HG03378 (cell line): ENCODE results near the gene BCL7A.
A peak's percentile ranks its signal among the peaks of the same experiment; 100 is the strongest.
"Not testable (repeated sequence)": the region's sequence is repeated elsewhere in the genome, so short reads cannot be mapped to it uniquely, and the experiment has no call there.

Experiments used
- ATAC-seq: cut with Tn5 transposase; IDR thresholded peaks from one replicate; pipeline ENCODE4 v1.9.1; 2021; ENCODE audit warnings: mild to moderate bottlenecking, moderate library complexity; ENCODE audit not compliant: unreplicated experiment

The BCL7A gene

DNA sequence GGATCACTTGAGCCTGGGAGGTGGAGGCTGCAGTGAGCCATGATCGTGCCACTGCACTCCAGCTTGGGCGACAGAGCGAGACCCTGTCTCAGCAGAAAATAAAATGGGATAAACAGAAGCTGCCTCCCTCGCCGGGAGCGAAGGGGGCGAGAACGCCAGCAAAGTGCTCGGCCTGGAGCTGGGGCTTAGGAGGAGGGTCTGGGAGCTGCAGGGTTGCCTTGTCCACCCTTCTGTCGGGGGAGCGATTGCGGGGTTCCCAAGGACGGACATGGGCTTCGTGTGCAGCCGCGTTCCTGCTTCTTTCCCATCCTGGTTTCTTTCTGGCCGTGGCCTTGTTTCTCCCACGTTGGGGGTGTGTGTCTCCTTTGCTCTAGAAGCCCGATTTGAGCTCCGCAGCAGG is 29.0 kb downstream of the BCL7A start:
- no peak for ATAC-seq

DNA sequence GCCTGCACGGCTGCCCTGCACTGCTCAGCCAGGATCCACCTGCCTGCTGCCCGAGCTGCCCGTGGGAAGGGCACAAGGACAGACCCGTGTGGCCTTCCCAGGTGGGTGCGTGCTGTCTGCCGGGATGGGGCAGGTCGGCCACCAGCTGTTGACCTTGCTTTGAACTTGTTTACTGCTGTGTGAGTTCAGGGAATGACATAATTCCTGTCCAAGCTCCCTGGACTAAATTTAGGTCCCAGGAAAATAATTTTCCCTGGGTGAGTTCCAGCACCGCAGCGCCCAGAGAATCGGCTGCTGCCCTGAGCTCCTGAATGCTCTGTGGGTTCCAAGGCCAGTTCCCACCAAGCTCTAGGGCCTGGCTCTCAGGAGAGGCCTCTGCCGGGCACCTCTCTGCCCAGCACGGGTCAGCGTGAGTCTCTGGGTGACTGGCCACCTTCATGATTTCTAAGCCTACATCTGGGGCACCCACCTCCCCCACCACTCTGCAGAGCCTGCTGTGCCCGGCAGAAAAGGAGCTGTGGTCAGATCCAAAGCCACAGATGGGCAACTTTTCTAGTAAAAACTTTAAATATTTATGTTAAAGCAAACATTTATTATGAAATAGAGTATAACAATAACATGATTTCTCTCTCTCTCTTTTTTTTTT is 29.7 kb downstream of the BCL7A start:
- ATAC-seq: no peak

DNA sequence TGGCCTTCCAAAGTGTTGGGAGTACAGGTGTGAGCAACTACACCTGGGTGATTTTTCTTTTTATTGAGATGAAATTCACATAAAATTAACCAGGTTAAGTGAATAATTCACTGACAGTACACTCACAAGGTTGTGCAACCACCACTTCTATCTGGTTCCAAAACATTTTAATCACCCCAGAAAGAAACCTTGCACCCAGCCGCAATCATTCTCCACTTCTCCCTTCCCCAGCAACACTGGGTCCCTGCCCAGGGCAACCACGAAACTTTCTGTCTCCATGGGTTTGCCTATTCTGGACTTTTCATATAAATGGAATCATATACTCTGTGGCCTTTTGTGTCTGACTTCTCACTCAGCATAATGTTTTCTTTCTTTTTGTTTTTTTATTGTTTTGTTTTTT is 30.6 kb downstream of the BCL7A start:
- ATAC-seq: no peak

DNA sequence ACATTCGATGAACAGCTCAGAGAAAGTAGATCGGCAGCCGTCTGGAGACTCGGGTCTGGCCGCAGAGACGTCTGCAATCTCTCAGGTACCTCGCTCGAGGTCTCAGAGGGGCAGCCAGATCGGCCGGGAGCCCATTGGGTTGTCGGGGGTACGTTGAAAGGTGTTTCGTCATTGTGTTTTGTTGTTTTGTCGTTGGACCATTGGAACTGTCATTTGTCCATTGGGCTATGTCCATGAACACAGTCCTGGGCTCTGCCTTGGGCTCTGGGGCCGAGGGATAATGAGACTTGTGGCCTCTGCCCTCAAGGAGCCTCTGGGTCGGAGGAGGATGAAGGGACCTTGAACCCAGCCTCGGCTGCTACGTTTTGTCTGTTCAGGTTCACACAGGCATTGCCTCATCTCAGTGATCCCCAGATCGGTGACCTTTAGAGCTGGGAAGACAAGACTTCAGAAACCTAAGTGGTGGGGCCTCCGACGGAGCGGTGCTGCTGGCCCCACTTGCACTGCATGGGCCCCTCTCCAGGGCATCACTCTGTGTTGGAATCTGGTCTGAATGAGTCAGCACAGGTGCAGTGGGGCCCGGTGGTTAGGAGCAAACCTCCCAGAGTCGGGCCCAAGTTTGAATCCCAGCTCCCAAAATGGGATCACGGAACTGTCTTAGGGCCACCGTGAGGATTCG is 33.3 kb downstream of the BCL7A start:
- no peak for ATAC-seq

DNA sequence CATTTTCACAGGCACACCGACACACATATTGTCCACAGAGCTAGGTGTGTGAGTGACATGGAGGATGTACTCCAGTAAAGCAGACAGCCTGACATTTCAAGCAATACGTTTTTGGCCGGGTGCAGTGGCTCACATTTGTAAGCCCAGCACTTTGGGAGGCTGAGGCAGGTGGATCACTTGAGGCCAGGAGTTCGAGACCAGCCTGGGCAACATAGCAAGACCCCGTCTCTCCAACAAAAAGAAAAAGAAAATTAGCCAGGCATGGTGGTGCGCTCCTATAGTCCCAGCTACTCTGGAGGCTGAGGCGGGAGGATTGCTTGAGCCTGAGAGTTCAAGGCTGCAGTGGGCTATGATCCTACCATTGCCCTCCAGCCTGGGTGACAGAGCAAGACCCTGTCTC is 34.7 kb downstream of the BCL7A start:
- not testable (repeated sequence) for ATAC-seq

DNA sequence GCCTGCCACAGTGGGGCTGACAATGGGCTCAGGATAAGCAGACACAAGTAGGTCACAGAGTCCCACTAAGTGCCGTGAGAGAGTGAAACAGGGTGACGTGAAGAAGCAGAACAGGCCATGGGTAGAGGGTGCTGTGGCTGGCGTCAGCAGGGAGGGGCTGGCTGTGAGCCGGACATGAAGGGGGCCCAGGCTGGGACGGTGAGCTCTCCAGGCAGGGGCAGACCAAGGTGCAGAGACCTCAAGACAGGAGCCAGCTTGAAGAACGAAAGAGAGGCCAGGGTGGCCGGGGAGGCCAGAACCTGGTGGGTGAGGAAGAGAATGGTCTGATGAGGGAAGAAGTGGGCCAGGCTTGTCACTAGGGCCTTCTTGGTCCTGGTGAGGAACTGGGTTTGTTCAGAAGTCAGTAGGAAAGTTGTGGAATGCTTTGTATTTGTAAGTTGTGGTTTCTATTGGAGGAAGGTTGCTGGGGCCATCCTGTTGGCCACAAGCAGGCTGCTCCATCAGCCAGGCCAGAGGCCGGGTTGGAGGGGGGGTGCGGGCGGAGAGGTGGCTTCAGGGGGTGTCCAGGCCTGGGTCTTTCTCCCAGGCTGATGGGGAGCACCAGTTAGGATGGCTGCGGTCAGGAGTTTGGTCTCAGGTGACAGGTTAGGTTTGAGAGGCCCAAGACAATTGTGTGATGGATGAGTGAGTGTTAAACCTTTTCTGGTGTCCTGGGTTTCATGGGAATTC is 35.5 kb downstream of the BCL7A start:
- ATAC-seq: no peak

DNA sequence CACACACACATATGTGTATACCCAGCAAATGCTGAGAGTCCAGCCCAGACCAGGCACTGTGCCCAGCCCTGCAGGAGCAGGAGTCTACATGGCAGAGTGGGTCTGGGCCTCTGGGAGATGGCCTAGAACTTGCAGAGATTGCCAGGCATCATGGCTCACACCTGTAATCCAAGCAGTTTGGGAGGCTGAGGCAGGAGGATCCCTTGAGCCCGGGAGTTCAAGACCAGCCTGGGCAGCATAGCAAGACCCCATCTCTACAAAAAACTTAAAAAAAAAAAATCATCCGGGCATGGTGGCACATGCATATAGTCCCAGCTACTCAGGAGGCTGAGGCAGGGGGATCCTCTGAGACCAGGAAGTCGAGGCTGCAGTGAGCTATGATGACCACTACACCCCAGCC is 36.1 kb downstream of the BCL7A start:
- no peak for ATAC-seq

DNA sequence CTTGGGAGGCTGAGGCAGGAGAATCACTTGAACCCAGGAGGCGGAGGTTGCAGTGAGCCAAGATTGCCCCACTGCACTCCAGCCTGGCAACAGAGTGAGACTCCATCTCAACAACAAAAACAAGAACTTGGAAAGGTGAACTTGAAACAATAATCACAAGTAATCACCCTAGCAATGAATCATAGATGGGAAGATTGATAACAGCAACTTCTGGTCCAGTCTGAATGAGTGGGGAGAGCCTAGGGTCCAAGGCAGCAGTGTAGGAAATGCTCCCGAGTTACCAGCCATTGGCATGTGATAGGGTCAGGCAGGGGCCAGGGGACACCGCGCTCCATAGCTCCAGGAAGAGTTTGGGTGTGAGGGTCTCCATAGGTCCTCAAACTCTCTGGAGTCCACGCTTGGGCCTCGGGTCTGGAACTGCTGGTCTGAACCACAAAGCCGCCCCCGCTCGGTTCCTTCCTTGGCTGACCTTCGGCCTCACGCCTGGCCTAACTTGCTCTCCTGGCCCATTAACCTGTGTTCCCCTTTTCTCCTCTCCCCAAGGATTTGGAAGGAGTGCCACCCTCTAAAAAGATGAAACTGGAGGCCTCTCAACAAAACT is 37.0 kb downstream of the BCL7A start:
- ATAC-seq: no peak

DNA sequence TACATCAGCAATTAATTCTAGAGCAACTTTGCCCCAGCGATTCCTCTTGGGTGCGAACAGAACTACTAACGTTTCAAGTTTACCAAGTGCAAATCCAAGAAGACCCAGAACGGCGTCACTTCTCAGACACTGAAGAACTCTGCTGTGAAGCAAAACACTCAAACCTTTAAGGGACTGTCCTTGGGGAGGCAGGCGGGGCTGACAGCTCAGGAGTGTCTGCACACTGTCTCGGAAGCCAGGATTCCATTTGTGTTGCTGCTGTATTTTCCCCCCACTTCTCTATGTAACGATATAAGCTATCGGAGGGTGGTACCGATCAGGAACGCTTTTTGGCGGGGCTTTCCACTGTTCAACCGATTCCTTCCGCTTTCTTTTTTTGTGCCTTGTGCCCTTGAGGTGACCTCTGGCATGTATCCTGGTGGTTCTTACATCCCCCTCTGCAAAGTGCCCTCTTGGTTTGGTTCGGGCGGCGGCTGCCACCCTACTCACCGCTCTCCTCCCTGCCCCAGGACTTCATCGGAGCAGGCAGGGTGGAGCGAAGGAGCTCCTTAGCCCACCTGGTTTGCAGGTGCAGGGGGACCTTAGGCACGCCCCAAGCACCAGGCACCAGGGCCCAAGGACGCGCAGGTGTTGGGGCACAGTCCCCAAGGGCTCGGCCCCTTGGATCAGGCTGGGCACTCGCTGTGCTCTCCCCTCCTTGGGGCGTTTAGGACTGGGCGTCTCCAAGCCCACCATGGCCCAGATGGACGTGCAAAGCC is 37.7 kb downstream of the BCL7A start:
- ATAC-seq: no peak

DNA sequence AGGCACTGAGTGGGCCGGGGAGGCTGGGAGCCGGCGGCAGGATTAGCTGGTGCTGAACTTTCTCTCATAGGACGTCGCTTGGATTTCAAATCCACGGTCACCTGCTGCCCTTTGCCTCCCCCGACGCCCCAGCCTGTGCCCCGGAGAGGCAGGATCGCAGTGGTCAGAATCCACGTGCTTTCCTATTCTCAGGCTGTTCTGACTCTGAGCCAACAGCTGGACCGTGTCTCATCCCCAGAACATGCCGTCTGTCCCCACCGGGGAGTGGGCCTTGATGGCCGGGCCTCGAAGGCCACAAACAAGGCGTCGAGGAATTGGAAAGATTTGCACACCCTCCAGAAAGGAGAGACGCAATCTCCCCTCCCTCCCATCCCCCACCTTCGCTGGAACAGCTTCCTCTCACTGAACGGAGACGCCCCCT is 38.4 kb downstream of the BCL7A start:
- no peak for ATAC-seq

DNA sequence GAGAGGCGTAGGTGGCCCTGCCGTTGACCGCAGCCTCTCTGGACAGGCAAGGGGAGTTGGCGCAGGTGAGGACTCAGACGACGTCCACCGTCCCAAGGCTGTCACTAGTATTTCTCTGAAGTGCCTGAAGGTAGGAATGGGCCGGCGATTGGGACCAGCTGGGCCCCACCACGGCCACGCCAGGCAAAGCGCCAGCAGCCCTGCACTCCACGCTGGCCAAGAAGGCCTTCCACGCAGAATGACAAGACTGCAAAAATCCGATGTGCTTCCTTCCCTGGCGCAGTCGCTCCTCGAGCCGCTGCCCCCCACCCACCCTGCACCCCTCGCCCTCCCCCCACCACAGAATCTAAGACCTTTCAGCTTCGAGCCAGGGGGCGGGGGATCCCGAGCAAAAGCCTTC is 39.6 kb downstream of the BCL7A start:
- no peak for ATAC-seq

DNA sequence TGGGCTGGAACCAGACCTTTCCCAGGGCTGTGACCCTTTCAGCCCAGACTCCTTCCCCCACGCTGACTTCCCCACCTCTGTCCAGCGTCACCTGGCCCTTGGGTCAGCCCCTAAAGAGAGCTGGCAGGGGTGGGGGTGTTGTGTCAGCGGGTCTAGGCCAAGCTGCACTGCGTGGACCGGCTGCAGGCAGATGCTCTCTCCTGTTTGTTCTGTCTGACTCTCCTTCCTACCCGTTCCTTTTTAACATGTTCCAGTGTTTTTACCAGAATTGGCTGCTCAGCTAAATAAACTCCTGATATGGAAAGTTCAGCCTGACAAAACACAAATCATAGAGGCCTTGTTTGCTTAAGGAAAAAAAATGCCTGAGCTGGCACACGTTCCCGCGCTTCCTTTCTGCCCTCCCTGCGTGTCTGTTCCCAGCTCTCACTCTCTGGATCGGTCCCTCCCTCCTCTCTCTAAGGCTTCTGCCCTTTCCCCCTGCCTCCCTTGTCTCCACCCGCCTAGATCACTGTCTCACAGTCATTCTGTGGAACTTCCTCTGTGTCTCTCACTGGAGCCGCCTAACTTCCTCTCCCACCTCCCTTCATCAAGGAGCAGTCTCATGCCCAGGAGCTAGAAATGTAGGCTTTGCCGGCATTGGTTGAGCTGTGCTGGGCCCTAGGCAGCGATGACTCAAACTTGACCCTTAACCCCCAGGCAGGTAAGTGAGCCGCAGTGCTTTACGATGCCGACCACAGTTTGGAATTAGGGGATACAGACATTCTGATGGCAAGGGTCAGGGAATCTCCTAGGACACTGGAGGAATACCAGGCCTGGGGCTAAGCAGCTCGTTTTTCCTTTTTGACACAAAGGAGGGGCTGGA is 41.4 kb downstream of the BCL7A start:
- no peak for ATAC-seq

DNA sequence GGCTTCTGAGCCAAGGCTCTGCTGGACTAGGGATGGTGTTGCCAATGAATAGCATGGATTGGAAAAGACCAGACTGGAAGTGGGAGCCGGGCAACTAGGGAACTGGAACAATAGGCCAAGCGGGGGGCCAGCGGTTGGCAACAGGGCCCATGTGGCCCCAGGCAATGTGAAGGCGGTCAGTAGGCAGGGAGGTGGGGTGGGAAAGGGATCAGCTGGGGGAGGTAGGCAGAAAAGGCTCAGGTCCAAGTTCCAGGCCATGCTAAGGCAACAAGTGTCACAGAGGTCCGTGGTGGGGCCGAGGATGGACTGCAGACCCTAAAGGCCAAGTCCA is 42.0 kb downstream of the BCL7A start:
- ATAC-seq: no peak

DNA sequence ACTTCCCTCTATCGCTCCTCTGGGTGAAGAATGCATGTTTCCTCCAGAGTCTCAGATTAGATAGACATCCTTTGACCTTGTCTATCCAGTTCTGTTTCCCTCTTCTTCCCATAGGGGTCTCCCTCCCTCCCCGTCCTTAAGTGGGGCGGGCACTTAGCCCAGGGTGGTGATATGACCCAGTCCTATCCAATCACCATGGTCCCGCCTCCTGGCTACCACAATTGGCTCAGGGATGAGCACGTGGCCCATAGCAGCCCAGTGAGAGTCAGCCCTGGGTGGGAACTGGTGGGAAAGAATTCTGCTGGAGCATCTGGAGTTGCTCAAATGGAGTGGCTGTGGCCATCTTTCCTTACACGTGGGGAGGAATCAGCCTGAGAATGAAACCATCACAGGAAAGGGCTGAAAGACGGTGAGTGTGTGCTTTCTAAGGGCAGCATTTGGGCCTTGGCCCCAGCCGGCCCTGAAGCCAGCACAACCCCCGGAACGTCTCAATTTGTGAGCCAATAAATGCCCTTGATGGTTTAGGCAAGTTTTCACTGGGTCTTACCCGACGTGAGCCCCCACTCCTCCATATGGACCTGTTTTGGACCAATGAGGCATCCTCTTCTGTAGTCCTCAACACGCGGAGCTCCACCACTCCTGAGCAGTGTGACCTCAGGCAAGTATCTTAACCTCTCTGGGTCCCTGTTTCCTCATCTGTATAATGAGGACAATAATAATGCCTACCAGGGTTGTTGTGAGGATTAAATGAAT is 42.5 kb downstream of the BCL7A start:
- no peak for ATAC-seq

DNA sequence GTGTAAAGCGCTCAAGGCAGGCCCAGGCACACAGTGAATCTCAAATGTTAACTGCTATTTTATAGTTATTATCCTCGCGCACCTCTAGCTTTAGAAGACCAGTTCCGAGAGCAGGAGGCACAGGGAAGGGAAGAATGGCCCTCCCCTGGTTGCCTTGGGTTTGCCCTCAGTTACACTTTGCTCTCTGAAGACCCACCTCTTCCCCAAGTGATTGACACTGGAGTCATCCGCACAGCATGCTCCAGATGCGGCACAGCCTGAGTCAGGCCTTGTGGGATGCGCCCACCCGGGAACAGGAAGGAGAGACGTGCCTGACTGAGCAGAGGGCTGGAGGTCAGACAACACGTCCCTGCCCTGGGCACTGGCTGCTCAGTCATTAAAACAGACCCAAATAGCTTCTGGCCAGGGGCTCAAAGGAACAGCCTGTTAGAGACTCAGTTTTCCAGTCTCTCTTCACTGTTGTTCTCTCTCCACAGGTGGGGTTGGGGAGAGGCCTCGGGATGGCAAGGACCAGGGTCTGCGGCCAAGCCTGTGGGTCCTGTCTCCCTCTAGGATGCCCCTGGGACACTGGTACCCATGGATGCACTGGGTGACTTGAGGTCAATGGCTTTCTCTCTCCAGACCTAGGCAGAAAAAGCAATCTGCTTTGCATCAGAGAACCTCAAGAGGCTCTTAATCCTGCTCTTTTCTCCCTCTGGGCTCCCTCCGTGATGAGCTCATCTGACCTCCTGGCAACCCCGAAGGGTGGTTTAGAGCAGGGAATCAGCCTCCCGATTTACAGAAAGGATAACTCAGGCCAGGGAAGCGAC is 43.3 kb downstream of the BCL7A start:
- ATAC-seq: no peak

DNA sequence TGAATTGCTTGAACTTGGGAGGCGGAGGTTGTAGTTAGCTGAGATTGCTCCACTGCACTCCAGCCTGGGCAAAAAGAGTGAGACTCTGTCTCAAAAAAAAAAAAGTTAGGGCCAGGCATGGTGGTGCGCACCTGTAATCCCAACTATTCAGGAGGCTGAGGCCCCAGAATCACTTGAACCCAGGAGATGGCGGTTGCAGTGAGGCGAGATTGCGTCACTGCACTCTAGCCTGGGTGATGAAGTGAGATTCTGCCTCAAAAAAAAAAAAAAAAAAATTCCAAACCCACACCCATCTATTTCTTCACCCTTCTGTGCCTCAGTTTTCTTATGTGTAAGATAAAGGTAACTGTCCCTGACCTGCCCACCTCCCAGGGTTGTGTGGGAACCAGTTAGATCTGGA is 45.9 kb downstream of the BCL7A start:
- ATAC-seq: no peak

DNA sequence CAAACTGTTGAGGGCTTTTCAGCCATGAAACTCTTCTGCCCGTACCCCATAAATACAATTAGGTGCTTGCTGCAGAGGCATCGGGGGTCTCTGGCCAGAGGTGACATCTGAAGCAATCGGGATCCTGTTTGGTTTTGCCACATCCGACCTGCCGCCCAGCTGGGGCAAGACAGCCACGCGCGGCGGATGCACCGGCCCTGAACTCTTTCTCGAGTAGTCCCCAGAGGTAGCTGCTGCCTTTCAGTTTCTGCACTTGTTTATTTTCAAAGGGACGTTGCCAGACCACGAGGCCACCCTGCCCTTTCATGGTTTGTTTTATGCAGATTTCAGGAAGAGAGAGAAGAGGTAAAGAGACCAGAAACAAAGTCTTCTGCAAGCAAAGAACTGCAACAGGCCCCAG is 46.3 kb downstream of the BCL7A start:
- ATAC-seq: peak; percentile 86

DNA sequence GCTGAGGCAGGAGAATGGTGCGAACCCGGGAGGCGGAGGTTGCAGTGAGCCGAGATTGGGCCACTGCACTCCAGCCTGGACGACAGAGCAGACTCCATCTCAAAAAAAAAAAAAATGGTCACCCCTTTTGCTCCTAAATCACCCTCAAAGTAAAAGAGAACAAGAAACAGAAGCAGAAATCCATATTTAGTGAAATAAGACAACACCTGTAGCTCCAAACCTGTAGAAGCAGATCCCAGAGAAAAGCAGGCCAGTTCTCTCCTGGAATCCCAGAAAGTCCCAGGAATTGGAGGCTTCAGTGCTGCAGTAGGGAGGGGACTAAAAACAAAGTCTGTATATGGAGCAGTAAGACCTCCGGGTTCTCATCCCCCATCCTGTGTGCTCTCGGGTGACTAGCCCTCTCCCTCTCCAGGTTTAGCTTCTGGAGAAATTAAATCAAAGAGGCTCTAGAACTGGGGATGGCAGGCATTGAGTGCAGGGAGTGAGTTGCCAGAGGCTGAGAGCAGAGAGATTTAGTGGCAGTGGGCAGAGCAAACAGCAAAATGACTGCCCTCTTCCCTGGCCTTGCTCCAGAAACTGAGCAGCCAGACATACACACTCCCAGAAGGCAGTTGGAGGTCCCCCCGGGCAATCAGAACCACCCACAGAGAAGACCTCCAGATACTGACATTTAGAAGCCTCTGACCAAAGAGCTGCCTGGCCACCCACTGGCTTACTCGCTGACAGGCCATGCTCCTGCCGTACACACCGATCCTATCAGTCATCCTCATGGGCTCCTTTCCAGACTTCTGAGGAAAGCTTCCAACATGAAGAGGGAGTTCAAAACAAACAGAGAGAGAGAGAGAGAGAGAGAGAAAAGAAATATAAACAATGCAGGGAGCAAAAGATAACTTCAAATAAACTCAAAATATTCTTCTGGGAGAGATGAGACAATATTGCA is 50.6 kb downstream of the BCL7A start:
- ATAC-seq: no peak
